OCI-LY1 (cell line): ENCODE results near the gene BANF2.

ENCODE experiments used
- H2AFZ ChIP-seq: fragments of 200-600 bp; sonication (generic), shearing (Covaris generic); 2 replicates; pipeline ENCODE4 v1.6.0; 2014; ENCODE audit warnings: antibody characterized with exemption, mild to moderate bottlenecking, low read length
- H3F3A ChIP-seq: fragments of 200-600 bp; sonication (generic), shearing (Covaris generic); 2 replicates; pipeline ENCODE4 v1.6.0; 2014; ENCODE audit warnings: mild to moderate bottlenecking, antibody characterized with exemption, low read length, moderate library complexity; ENCODE audit not compliant: insufficient read depth
- H3K27ac ChIP-seq: fragments of 200-600 bp; sonication (generic); 2 replicates; pipeline ENCODE4 v1.5.1; 2014; ENCODE audit warnings: low read length, mixed run types, mild to moderate bottlenecking, low read depth; ENCODE audit not compliant: poor library complexity, severe bottlenecking
- H3K27me3 ChIP-seq: fragments of 200-600 bp; sonication (generic); 2 replicates; pipeline ENCODE4 v1.6.0; 2014; ENCODE audit warnings: antibody characterized with exemption, mild to moderate bottlenecking, low read length, moderate library complexity; ENCODE audit not compliant: insufficient read depth
- H3K36me3 ChIP-seq: fragments of 200-600 bp; sonication (generic); 2 replicates; pipeline ENCODE4 v1.6.1; 2014; ENCODE audit warnings: mild to moderate bottlenecking, antibody characterized with exemption, low read length, moderate library complexity, mixed read lengths; ENCODE audit not compliant: insufficient read depth
- H3K4me1 ChIP-seq: fragments of 200-600 bp; sonication (generic); 2 replicates; pipeline ENCODE4 v1.5.1; 2014; ENCODE audit warnings: mild to moderate bottlenecking, low read length, moderate library complexity; ENCODE audit not compliant: insufficient read depth, severe bottlenecking
- H3K4me2 ChIP-seq: fragments of 200-600 bp; sonication (generic), shearing (Covaris generic); 2 replicates; pipeline ENCODE4 v1.6.1; 2014; ENCODE audit warnings: low read length
- H3K4me3 ChIP-seq: fragments of 200-600 bp; sonication (generic); 2 replicates; pipeline ENCODE4 v1.5.1; 2014; ENCODE audit warnings: low read length, low read depth, mild to moderate bottlenecking, mixed read lengths; ENCODE audit not compliant: poor library complexity, severe bottlenecking
- H3K79me2 ChIP-seq: fragments of 200-600 bp; shearing (Covaris generic); 2 replicates; pipeline ENCODE4 v1.6.1; 2016; ENCODE audit warnings: mixed run types, low read length, mixed read lengths; ENCODE audit not compliant: insufficient read depth
- H3K9ac ChIP-seq: fragments of 200-600 bp; sonication (generic), shearing (Covaris generic); 2 replicates; pipeline ENCODE4 v1.6.1; 2014; ENCODE audit warnings: mild to moderate bottlenecking, low read length, mixed read lengths
- H3K9me2 ChIP-seq: fragments of 200-600 bp; sonication (generic), shearing (Covaris generic); 2 replicates; pipeline ENCODE4 v1.6.1; 2014; ENCODE audit warnings: low read depth, mild to moderate bottlenecking, low read length, mixed read lengths
- H3K9me3 ChIP-seq: fragments of 200-600 bp; shearing (Covaris generic); 2 replicates; pipeline ENCODE4 v1.6.1; 2014; ENCODE audit warnings: low read length, mixed read lengths
- H4K20me1 ChIP-seq: fragments of 200-600 bp; sonication (generic), shearing (Covaris generic); 2 replicates; pipeline ENCODE4 v1.6.0; 2016; ENCODE audit warnings: mild to moderate bottlenecking, low read length; ENCODE audit not compliant: insufficient read depth
- CTCF ChIP-seq: fragments of 200-600 bp; sonication (generic), shearing (Covaris generic); IDR thresholded peaks from 2 replicates; pipeline ENCODE4 v1.5.1; 2017; ENCODE audit warnings: mild to moderate bottlenecking, antibody characterized with exemption, low read length, moderate library complexity, mixed read lengths
- EZH2 ChIP-seq: fragments of 200-600 bp; sonication (generic), shearing (Covaris generic); IDR thresholded peaks from 2 replicates; pipeline ENCODE4 v1.8.0; 2017; ENCODE audit warnings: borderline replicate concordance, mixed run types, mild to moderate bottlenecking, antibody characterized with exemption, low read length, moderate library complexity, mixed read lengths

Gene BANF2

GRCh38 chr20:17749978-17750721 is 50.4 kb downstream of the BANF2 start:
- Histone ChIP-seq H3K4me3 (no peak overlapping the region), H3F3A (no peaks in the 10 kb centered on the region), H4K20me1 (no peaks in the 10 kb centered on the region), H3K9me3 (no peaks in the 10 kb centered on the region), H3K27ac (no peak overlapping the region), H3K36me3 (no peaks in the 10 kb centered on the region), H3K4me2 (no peak overlapping the region), H3K9me2 (no peaks in the 10 kb centered on the region), H3K79me2 (no peaks in the 10 kb centered on the region), H3K27me3 (0 out of 2 replicates have a peak, but pooled peaks cover 5% of the 10 kb centered on the region), H3K4me1 (no peaks in the 10 kb centered on the region), H2AFZ (no peak overlapping the region), H3K9ac (no peak overlapping the region)
- TF ChIP-seq EZH2 (no peak), CTCF (no peak)

GRCh38 chr20:17750722-17751045 is 50.9 kb downstream of the BANF2 start:
- no peaks in the 10 kb centered on the region for H3K79me2 ChIP-seq
- H3K9ac ChIP-seq: no peak overlapping the region
- no peak overlapping the region for H3K4me3 ChIP-seq
- no peaks in the 10 kb centered on the region for H3F3A ChIP-seq
- H3K9me2 ChIP-seq: no peaks in the 10 kb centered on the region
- H4K20me1 ChIP-seq: no peaks in the 10 kb centered on the region
- no peak overlapping the region for H3K27ac ChIP-seq
- H3K4me2 ChIP-seq: no peak overlapping the region
- H2AFZ ChIP-seq: no peak overlapping the region
- no peaks in the 10 kb centered on the region for H3K36me3 ChIP-seq
- TF ChIP-seq EZH2 (no peak), CTCF (no peak)
- H3K9me3 ChIP-seq: no peaks in the 10 kb centered on the region
- H3K4me1 ChIP-seq: no peaks in the 10 kb centered on the region
- 0 out of 2 replicates have a peak, but pooled peaks cover 5% of the 10 kb centered on the region for H3K27me3 ChIP-seq

GRCh38 chr20:17751640-17752039 is 51.9 kb downstream of the BANF2 start:
- H3K36me3 ChIP-seq: no peaks in the 10 kb centered on the region
- no peaks in the 10 kb centered on the region for H3F3A ChIP-seq
- no peaks in the 10 kb centered on the region for H4K20me1 ChIP-seq
- TF ChIP-seq CTCF (no peak), EZH2 (no peak)
- H3K9me3 ChIP-seq: no peaks in the 10 kb centered on the region
- no peak overlapping the region for H3K27ac ChIP-seq
- no peaks in the 10 kb centered on the region for H3K4me1 ChIP-seq
- H3K9me2 ChIP-seq: no peaks in the 10 kb centered on the region
- H3K27me3 ChIP-seq: 0 out of 2 replicates have a peak, but pooled peaks cover 5% of the 10 kb centered on the region
- no peaks in the 10 kb centered on the region for H3K79me2 ChIP-seq
- H2AFZ ChIP-seq: no peak overlapping the region
- no peak overlapping the region for H3K9ac ChIP-seq
- H3K4me3 ChIP-seq: no peak overlapping the region
- no peak overlapping the region for H3K4me2 ChIP-seq
